Testis (tissue), 3 donors: ENCODE measurements around the gene UBE2E3. TPM values are rescaled to one million over a fixed set of nuclear protein-coding genes. Genes with fewer than 3 reads are reported as not detected.

Experiments used
- DNase-seq: peaks from one replicate; pipeline ENCODE4 v3.0.0-alpha.2; 2019
- H3K27ac ChIP-seq, 2 donors: fragments of 200-600 bp; sonication (generic); one replicate each; pipeline ENCODE4 v1.5.1; 2019
- H3K27me3 ChIP-seq: fragments of 200-600 bp; sonication (generic); one replicate; pipeline ENCODE4 v1.5.1; 2019
- H3K36me3 ChIP-seq: fragments of 200-600 bp; sonication (generic); one replicate; pipeline ENCODE4 v1.5.1; 2017; ENCODE audit warnings: low read depth; ENCODE audit errors: missing control alignments
- H3K4me1 ChIP-seq: fragments of 200-600 bp; sonication (generic); one replicate; pipeline ENCODE4 v1.5.1; 2019
- H3K4me3 ChIP-seq, 2 donors: fragments of 200-600 bp; sonication (generic); one replicate each; pipeline ENCODE4 v1.5.1; 2017 to 2019
- H3K9me3 ChIP-seq: fragments of 200-600 bp; sonication (generic); one replicate; pipeline ENCODE4 v1.5.1; 2017
- CTCF ChIP-seq, 3 experiments: fragments of 450-650 bp in 2 of 3; fragments of 200-600 bp in 1 of 3; sonication (generic) in 1 of 3; IDR thresholded peaks; one replicate each; pipeline ENCODE4 v1.5.1; 2016 to 2019; ENCODE audit warnings: antibody characterized with exemption in 3 of 3, mild to moderate bottlenecking in 2 of 3, moderate library complexity in 1 of 3
- POLR2A ChIP-seq: fragments of 450-650 bp; IDR thresholded peaks from one replicate; pipeline ENCODE4 v1.6.1; 2017; ENCODE audit warnings: antibody characterized with exemption, mild to moderate bottlenecking, moderate library complexity
- WGBS, 2 donors: methylation state at CpG; one replicate each; pipeline ENCODE4 v1.1.5; 2018; 5-methylcytosine and 5-hydroxymethylcytosine counted together
- intact Hi-C: fragments of 100-400 bp; cut with DNase I; formaldehyde crosslinking; loops from one replicate; pipeline ENCODE4 v1.15.1; 2023; ENCODE audit warnings: low total_unique reads
- polyA plus RNA-seq: library from polyadenylated mRNA; stranded (reverse); fragments of 350-450 nt; fragmentation: Illumina TruSeq; extraction: RNeasy Lipid Tissue Mini Kit (QIAGEN cat#74804); gene quantifications from one replicate; pipeline ENCODE4 v1.2.3, GENCODE V29; 2014; ENCODE audit warnings: low read depth, low replicate concordance; ENCODE audit not compliant: insufficient read depth
- total RNA-seq, 2 donors: library from RNA; depleted of rRNA; stranded (reverse); fragments of >200 nt; gene quantifications; one replicate each; pipeline ENCODE4 v1.2.3, GENCODE V29; 2016

UBE2E3 gene
- total and polyA plus RNA-seq, 3 donors from 2014 or later: 111 to 138 (median 113) TPM

DNA sequence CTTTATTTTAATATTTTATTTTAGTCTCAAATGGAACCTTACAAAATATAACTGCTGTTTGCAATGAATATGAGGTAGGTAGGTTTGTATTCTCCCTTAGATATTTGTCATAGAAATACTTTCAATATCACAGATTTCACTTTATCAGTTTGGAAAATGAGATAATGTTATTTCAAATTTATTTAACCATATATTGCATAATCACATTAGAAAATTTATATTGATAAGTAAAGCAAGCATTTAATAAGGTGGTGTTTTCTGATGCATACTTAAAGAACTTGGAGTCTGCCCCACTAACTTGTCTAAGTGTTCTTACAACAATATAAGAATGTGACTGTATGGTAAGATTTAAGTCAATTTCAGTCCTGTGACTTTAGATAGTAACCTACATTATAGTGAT is 85.1 kb downstream of the UBE2E3 start:
- Histone ChIP-seq H3K27me3 (no peaks in the 10 kb centered on the region), H3K36me3 (no peaks in the 10 kb centered on the region), H3K9me3 (no peaks in the 10 kb centered on the region), H3K27ac (no peak overlapping the region), H3K4me1 (no peaks in the 10 kb centered on the region), H3K4me3 (no peak overlapping the region)
- intact Hi-C loops: no loop called here
- TF ChIP-seq CTCF (IDR thresholded peaks at IDR 0.05) (no peak), POLR2A (no peak)
- DNase-seq: no peak

DNA sequence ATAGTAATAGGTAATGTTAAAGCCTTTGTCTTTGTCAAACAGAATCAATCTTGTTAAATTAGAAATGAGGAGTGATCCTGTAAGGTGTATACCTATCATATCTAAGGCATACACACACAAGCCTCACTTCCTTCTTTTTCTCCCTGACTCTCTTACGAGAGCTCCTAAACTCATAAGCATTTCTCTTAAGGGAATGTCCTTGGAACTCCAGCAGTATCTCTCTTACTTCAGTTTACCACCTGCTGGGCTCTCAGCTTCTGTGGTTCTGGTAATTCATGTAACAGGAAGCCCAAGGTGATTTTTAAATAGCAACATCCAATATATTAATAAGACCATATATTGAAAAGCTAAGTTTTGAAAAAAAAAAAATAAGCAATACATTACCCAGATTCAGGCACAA is 85.9 kb downstream of the UBE2E3 start:
- 73 to 81% methylated on average over 1 of the region's 1 CpG for WGBS, 2 donors
- no peak for DNase-seq
- Histone ChIP-seq H3K27ac (no peak overlapping the region), H3K36me3 (no peaks in the 10 kb centered on the region), H3K27me3 (no peaks in the 10 kb centered on the region), H3K4me3 (no peak overlapping the region), H3K4me1 (no peaks in the 10 kb centered on the region), H3K9me3 (no peaks in the 10 kb centered on the region)
- intact Hi-C loops: no loop called here
- TF ChIP-seq POLR2A (no peak), CTCF (IDR thresholded peaks at IDR 0.05) (no peak)

DNA sequence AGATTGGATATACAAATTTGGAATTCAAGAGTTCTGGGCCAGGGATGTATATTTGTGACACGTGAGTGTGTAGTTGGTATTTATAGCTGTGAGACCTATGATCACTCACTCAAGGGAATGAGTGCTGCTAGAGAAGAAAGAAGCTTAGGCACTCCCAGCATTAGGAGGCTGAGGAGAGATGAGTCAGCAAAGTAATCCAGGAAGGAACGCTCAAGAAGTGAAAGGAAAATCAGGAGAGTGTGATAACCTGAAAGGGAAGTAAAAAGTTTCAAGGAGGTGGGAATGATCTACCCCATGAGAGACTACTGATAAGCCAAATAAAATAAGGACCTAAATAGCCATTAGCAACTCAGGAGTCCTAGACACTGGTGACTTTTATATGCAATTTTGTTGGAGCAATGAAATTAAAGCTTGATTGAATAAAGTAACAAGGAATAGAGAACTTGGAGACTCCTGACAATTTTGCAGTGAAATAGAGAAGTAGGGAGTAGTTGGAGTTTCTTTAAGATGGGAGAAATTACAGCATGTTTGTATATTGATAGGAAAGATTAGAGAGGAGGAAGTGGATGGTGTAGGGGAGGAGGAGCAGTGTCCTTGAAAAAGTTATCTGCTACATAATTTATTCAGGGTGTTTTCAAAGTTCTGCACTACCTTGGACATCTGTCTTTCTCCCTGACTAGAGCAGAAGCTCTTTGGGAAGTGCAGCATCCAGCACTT is 89.9 kb downstream of the UBE2E3 start:
- H3K4me3 ChIP-seq: no peak overlapping the region
- H3K27ac ChIP-seq: no peak overlapping the region
- no peaks in the 10 kb centered on the region for H3K36me3 ChIP-seq
- intact Hi-C loops: no loop called here
- no peak for TF ChIP-seq CTCF (IDR thresholded peaks at IDR 0.05)
- 67 to 69% methylated on average over 2 of the region's 2 CpGs for WGBS, 2 donors
- no peaks in the 10 kb centered on the region for H3K9me3 ChIP-seq
- no peaks in the 10 kb centered on the region for H3K4me1 ChIP-seq
- no peak for DNase-seq
- no peaks in the 10 kb centered on the region for H3K27me3 ChIP-seq

- Histone ChIP-seq H3K4me3 (no peak overlapping the region), H3K27me3 (no peaks in the 10 kb centered on the region), H3K27ac (no peak overlapping the region), H3K36me3 (no peaks in the 10 kb centered on the region), H3K4me1 (no peaks in the 10 kb centered on the region), H3K9me3 (no peaks in the 10 kb centered on the region)
- intact Hi-C loops: no loop called here
- DNase-seq: no peak
- no peak for TF ChIP-seq CTCF (IDR thresholded peaks at IDR 0.05)
- TF ChIP-seq POLR2A: no peak
- WGBS, 2 donors: 72 to 83% methylated on average over 5 of the region's 5 CpGs
Observed at GRCh38 chr2:181070836-181071200, 90.4 kb downstream of the UBE2E3 start.
